A549 (cell line): Measurements from ENCODE around the gene NOBOX.
"Not testable (repeated sequence)": the region's sequence is repeated elsewhere in the genome, so short reads cannot be mapped to it uniquely, and the experiment has no call there.

Experiments
- CBX2 ChIP-seq: fragments of 200-600 bp; sonication (generic); IDR thresholded peaks from 2 replicates; pipeline ENCODE4 v1.6.1; 2016; ENCODE audit warnings: low read depth, mild to moderate bottlenecking, borderline replicate concordance
- RAD21 ChIP-seq, 2 experiments: fragments of >200 bp in 1 of 2; sonication (Bioruptor Twin) in 1 of 2; formaldehyde crosslinking in 1 of 2; IDR thresholded peaks in 1 of 2; conservative IDR thresholded peaks in 1 of 2; 2 replicates in 1 of 2; 3 replicates in 1 of 2; pipeline ENCODE4 v1.6.1; 2012 to 2018; ENCODE audit warnings: inconsistent platforms in 1 of 2
- RNF2 ChIP-seq: fragments of 200-600 bp; sonication (generic); IDR thresholded peaks from 2 replicates; pipeline ENCODE4 v1.6.1; 2016; ENCODE audit warnings: low read depth, mild to moderate bottlenecking, antibody characterized with exemption, moderate library complexity, borderline replicate concordance
- TF ChIP-seq, protein P1 (sequence below): fragments of >200 bp; sonication (Bioruptor Twin); formaldehyde crosslinking; IDR thresholded peaks from 3 replicates; pipeline ENCODE4 v1.5.1; 2016
- TF ChIP-seq, protein P2 (sequence below): fragments of 450-650 bp; IDR thresholded peaks from 2 replicates; pipeline ENCODE4 v1.6.1; 2014; ENCODE audit warnings: antibody characterized with exemption
- TF ChIP-seq, protein P3 (sequence below): fragments of 200-600 bp; sonication (generic); IDR thresholded peaks from 2 replicates; pipeline ENCODE4 v1.6.1; 2016; ENCODE audit warnings: antibody characterized with exemption, mild to moderate bottlenecking, moderate library complexity

- TF ChIP-seq, protein P1, sequence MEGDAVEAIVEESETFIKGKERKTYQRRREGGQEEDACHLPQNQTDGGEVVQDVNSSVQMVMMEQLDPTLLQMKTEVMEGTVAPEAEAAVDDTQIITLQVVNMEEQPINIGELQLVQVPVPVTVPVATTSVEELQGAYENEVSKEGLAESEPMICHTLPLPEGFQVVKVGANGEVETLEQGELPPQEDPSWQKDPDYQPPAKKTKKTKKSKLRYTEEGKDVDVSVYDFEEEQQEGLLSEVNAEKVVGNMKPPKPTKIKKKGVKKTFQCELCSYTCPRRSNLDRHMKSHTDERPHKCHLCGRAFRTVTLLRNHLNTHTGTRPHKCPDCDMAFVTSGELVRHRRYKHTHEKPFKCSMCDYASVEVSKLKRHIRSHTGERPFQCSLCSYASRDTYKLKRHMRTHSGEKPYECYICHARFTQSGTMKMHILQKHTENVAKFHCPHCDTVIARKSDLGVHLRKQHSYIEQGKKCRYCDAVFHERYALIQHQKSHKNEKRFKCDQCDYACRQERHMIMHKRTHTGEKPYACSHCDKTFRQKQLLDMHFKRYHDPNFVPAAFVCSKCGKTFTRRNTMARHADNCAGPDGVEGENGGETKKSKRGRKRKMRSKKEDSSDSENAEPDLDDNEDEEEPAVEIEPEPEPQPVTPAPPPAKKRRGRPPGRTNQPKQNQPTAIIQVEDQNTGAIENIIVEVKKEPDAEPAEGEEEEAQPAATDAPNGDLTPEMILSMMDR = not testable (repeated sequence)
- TF ChIP-seq, protein P2, sequence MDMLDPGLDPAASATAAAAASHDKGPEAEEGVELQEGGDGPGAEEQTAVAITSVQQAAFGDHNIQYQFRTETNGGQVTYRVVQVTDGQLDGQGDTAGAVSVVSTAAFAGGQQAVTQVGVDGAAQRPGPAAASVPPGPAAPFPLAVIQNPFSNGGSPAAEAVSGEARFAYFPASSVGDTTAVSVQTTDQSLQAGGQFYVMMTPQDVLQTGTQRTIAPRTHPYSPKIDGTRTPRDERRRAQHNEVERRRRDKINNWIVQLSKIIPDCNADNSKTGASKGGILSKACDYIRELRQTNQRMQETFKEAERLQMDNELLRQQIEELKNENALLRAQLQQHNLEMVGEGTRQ = not testable (repeated sequence)
- TF ChIP-seq, protein P3, sequence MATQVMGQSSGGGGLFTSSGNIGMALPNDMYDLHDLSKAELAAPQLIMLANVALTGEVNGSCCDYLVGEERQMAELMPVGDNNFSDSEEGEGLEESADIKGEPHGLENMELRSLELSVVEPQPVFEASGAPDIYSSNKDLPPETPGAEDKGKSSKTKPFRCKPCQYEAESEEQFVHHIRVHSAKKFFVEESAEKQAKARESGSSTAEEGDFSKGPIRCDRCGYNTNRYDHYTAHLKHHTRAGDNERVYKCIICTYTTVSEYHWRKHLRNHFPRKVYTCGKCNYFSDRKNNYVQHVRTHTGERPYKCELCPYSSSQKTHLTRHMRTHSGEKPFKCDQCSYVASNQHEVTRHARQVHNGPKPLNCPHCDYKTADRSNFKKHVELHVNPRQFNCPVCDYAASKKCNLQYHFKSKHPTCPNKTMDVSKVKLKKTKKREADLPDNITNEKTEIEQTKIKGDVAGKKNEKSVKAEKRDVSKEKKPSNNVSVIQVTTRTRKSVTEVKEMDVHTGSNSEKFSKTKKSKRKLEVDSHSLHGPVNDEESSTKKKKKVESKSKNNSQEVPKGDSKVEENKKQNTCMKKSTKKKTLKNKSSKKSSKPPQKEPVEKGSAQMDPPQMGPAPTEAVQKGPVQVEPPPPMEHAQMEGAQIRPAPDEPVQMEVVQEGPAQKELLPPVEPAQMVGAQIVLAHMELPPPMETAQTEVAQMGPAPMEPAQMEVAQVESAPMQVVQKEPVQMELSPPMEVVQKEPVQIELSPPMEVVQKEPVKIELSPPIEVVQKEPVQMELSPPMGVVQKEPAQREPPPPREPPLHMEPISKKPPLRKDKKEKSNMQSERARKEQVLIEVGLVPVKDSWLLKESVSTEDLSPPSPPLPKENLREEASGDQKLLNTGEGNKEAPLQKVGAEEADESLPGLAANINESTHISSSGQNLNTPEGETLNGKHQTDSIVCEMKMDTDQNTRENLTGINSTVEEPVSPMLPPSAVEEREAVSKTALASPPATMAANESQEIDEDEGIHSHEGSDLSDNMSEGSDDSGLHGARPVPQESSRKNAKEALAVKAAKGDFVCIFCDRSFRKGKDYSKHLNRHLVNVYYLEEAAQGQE = not testable (repeated sequence)
- not testable (repeated sequence) for TF ChIP-seq RAD21 (conservative IDR thresholded peaks at IDR 0.05 in 1 of 2, IDR thresholded peaks at IDR 0.05 in 1 of 2); RNF2; CBX2
Measured at GRCh38 chr7:144351667-144352066, 51.8 kb downstream of the NOBOX start.
